GM13977 (cell line): ENCODE measurements around the gene AKAP7.
"Not testable (repeated sequence)": the region's sequence is repeated elsewhere in the genome, so short reads cannot be mapped to it uniquely, and the experiment has no call there.

Source experiments
- DNase-seq: peaks from one replicate; pipeline ENCODE4 v3.0.0; 2012; ENCODE audit warnings: low spot score
- in situ Hi-C: fragments of 300-500 bp; cut with MboI; formaldehyde crosslinking; loops from one replicate; pipeline ENCODE4 v1.12.0; 2022; ENCODE audit warnings: low sequenced_read_pairs, low pct_unique_long_range_greater_than_20kb, mixed read lengths, inconsistent platforms; ENCODE audit not compliant: unreplicated experiment
- TF ChIP-seq, protein P1 (sequence below): IDR thresholded peaks from 2 replicates; pipeline ENCODE4 v1.5.1; 2012; ENCODE audit warnings: mild to moderate bottlenecking, control low read depth; ENCODE audit not compliant: insufficient read depth; ENCODE audit errors: extremely low read depth, missing control alignments

The AKAP7 gene

DNA sequence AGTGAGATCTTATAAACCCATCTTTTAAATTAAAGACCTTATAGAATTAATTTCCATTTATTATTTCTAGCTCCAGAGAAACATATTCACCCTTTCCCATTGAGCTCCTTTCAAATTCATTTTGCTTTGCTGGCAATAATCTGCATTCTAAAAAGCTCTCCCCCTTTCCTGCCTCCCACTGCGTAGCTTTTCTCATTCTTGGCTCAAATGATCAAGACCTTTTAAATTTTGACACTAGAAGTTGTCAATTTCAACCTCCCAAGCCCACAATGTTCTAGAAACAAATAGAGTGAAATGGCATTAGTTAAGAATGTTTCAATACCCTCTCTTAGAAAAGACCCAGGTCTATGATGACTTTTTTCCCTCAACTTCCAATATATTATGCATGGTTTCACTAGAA lies 186.9 kb downstream of the AKAP7 start:
- DNase-seq: no peak
- TF ChIP-seq, protein P1, sequence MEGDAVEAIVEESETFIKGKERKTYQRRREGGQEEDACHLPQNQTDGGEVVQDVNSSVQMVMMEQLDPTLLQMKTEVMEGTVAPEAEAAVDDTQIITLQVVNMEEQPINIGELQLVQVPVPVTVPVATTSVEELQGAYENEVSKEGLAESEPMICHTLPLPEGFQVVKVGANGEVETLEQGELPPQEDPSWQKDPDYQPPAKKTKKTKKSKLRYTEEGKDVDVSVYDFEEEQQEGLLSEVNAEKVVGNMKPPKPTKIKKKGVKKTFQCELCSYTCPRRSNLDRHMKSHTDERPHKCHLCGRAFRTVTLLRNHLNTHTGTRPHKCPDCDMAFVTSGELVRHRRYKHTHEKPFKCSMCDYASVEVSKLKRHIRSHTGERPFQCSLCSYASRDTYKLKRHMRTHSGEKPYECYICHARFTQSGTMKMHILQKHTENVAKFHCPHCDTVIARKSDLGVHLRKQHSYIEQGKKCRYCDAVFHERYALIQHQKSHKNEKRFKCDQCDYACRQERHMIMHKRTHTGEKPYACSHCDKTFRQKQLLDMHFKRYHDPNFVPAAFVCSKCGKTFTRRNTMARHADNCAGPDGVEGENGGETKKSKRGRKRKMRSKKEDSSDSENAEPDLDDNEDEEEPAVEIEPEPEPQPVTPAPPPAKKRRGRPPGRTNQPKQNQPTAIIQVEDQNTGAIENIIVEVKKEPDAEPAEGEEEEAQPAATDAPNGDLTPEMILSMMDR: no peak
- in situ Hi-C loops: no loop called here

DNA sequence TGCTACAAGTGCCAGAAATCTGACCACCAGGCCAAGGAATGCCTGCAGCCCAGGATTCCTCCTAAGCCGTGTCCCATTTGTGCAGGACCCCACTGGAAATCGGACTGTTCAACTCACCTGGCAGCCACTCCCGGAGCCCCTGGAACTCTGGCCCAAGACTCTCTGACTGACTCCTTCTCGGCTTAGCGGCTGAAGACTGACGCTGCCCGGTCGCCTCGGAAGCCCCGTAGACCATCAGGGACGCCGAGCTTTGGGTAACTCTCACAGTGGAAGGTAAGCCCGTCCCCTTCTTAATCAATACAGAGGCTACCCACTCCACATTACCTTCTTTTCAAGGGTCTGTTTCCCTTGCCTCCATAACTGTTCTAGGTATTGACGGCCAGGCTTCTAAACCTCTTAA lies 190.4 kb downstream of the AKAP7 start:
- DNase-seq, in situ Hi-C loops: not testable (repeated sequence)

DNA sequence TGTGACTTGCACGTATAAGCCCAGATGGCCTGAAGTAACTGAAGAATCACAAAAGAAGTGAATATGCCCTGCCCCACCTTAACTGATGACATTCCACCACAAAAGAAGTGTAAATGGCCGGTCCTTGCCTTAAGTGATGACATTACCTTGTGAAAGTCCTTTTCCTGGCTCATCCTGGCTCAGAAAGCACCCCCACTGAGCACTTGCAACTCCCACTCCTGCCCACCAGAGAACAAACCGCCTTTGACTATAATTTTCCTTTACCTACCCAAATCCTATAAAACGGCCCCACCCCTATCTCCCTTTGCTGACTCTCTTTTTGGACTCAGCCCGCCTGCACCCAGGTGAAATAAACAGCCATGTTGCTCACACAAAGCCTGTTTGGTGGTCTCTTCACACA lies 193.5 kb downstream of the AKAP7 start:
- DNase-seq, in situ Hi-C loops: not testable (repeated sequence)

DNA sequence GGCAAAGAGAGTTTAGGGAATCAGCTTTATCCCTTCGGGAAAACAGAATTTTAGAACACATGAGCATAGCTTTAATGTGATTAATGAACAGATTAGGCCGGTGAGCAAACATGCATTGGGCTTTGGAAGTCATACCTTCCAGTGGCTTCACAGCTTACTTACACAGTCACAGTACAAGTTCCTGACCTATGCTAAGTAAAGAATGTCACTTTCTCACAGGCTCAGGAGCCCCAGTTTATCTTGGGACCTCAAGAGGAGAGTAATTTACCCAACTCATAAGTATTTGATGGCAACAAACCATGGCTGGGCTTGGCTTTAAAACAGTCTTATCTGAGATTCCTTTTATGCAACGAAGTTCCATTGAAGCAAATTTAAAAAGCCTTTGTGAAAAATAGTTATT lies 195.9 kb downstream of the AKAP7 start:
- in situ Hi-C loops: no loop called here
- DNase-seq: no peak
- TF ChIP-seq, protein P1: no peak

DNA sequence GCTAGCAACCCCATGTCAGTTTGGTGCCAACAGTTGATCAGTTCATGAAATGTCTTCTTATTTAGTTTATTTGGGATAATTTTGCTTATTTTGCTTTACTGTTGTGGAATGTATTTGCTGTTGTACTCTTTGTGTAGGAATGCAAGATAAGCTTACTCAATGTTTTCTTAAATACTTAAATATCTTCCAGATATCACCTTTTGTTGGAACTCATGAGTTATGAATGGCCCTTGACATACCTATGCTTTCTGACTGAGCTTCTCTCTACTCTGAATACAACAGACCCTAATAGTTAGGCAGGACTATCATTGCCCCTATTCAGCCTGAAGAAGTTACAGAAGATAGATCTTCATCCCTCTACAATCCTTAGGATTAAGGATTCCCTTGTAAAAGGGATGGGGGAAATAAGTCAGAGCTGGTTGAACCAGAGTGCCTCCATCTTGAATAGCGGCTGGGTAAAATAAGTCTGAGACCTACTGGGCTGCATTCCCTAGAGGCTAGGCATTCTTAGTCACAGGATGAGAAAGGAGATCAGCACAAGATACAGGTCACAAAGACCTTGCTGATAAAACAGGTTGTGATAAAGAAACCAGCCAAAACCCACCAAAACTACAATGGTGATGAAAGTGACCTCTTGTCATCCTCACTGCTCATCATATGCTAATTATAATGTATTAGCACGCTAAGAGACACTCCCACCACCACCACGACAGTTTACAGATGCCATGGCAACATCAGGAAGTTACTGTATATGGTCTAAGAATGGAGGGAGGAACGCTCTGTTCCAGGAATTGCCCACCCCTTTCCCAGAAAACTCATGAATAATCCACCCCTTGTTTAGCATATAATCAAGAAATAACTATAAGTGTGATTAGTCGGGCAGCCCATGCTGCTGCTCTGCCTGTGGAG lies 196.9 kb downstream of the AKAP7 start:
- DNase-seq: no peak
- in situ Hi-C loops: no loop called here

More for the DNA sequence above, 196.9 kb downstream of the AKAP7 start:
- TF ChIP-seq, protein P1: no peak
